ENCODE measurements around the gene FAM76A. TPM values are rescaled to one million over a fixed set of nuclear protein-coding genes. Genes with fewer than 3 reads are reported as not detected.
"Not testable (repeated sequence)": the region's sequence is repeated elsewhere in the genome, so short reads cannot be mapped to it uniquely, and the experiment has no call there.

FAM76A gene
- 18.0 TPM for total RNA-seq
- long read RNA-seq, transcript FAM76A-204 (9 exons, 3,567 nt): major isoform, 10 of 19 reads
- long read RNA-seq, partial matches to known transcripts: 2 of 19 reads
- long read RNA-seq, other reads (novel, unspliced or antisense): 1 of 19 reads

DNA sequence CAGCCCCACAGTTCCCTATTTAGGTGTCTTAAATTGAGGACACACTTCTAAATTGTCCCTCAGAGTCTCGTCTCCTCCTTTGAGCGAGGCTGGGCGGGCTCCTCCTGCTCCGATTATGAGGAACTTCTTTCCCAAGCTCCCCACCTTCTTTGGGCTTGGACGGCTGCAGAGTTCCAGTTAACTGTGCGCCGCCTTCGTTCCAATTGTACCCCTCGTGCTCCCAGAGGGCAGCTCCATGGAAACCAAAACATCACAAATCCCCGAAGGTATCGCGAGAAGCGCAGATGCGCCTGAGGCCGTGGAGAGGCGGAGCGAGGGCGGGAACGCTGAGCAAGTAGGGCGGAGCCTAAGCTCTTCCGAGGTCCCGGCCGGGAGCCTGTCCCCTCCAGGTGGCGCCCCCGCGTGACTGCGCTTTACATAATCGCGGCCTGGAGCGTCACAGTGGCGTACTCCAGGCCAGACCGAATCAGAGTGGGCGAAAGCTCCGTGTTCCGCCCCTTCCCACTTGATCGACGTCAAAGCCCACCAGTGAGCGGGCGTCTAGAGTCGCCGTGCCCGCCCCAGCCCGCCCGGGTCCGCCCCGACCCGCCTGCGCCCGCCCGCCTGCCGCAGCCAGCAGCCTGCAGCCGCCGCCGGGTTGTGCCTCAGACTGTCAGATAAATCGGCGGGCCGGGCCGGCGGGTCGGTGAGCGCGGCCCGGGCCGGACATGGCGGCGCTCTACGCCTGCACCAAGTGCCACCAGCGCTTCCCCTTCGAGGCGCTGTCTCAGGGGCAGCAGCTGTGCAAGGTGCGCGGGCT, at the start of gene FAM76A:
FAM76A (plus strand) TSS at position 588 of the 799 bp plus-strand sequence; CDS start at position 708, 120 bp downstream.
- no peaks in the 10 kb centered on the region for H3K9me3 ChIP-seq
- H3K4me3 ChIP-seq: peak within 1 kb of the TSS; percentile 74
- H3K27me3 ChIP-seq (ENCODE audit: low read depth): no peaks in the 10 kb centered on the region
- TF ChIP-seq, protein P1, sequence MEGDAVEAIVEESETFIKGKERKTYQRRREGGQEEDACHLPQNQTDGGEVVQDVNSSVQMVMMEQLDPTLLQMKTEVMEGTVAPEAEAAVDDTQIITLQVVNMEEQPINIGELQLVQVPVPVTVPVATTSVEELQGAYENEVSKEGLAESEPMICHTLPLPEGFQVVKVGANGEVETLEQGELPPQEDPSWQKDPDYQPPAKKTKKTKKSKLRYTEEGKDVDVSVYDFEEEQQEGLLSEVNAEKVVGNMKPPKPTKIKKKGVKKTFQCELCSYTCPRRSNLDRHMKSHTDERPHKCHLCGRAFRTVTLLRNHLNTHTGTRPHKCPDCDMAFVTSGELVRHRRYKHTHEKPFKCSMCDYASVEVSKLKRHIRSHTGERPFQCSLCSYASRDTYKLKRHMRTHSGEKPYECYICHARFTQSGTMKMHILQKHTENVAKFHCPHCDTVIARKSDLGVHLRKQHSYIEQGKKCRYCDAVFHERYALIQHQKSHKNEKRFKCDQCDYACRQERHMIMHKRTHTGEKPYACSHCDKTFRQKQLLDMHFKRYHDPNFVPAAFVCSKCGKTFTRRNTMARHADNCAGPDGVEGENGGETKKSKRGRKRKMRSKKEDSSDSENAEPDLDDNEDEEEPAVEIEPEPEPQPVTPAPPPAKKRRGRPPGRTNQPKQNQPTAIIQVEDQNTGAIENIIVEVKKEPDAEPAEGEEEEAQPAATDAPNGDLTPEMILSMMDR (IDR thresholded peaks at IDR 0.05): peak; percentile 66
- H3K4me1 ChIP-seq: peaks cover 15% of the 10 kb centered on the region
- H3K27ac ChIP-seq: peak within 1 kb of the TSS; percentile 94
- peak; percentile 98 to 99 for ATAC-seq
- DNase-seq: peak; percentile 100
- intact Hi-C loops (cut with DNase I): no loop called here
- H3K36me3 ChIP-seq: peaks cover 29% of the 10 kb centered on the region

DNA sequence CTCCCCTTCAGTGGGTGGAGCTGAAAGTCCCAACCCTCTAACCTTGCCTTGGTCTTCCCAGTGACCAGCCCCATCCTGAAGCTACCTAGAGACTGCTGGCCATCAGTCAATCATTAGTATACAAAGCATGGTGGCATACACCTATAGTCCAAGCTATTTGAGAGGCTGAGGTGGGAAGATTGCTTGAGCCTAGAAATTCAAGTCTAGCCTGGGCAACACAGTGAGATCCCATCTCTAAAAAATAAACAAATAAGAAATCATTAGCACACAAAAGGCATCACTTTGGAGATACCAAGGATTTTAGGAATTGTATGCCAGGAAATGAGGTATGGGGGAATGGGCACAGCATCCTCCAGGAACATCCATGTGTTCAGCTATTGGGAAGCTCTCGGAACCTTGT, 49.4 kb upstream of the FAM76A start:
- no peak overlapping the region for H3K4me3 ChIP-seq
- TF ChIP-seq, protein P1 (IDR thresholded peaks at IDR 0.05): no peak
- H3K27me3 ChIP-seq (ENCODE audit: low read depth): no peaks in the 10 kb centered on the region
- intact Hi-C loops (cut with DNase I): no loop called here
- peaks cover 14% of the 10 kb centered on the region for H3K4me1 ChIP-seq
- H3K9me3 ChIP-seq: peaks cover 12% of the 10 kb centered on the region
- DNase-seq (no peak), ATAC-seq (no peak)
- H3K36me3 ChIP-seq: no peaks in the 10 kb centered on the region
- H3K27ac ChIP-seq: no peak overlapping the region

DNA sequence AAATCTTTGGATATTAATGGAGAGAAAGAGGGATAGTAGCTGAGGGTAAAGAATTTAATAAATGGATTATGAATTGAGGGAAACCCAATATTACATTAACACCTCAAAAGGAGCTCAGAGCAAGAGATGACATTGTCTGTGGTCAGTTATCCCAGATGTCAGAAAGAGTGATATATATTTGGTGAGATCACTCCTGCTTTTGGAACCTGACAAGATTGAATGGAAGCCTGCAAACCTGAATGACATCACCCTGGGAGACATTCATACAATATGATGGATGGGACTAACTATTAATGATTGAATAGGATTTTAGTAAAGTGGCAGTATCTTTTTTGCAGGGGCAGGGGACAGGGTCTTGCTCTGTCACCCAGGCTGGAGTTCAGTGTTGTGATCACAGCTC, 47.0 kb upstream of the FAM76A start:
- Histone ChIP-seq H3K36me3 (no peaks in the 10 kb centered on the region), H3K27ac (no peak overlapping the region), H3K27me3 (ENCODE audit: low read depth) (no peaks in the 10 kb centered on the region), H3K4me1 (no peaks in the 10 kb centered on the region), H3K4me3 (no peak overlapping the region), H3K9me3 (peaks cover 22% of the 10 kb centered on the region)
- TF ChIP-seq, protein P1 (IDR thresholded peaks at IDR 0.05): no peak
- no peak for DNase-seq
- no peak for ATAC-seq
- intact Hi-C loops (cut with DNase I): no loop called here

DNA sequence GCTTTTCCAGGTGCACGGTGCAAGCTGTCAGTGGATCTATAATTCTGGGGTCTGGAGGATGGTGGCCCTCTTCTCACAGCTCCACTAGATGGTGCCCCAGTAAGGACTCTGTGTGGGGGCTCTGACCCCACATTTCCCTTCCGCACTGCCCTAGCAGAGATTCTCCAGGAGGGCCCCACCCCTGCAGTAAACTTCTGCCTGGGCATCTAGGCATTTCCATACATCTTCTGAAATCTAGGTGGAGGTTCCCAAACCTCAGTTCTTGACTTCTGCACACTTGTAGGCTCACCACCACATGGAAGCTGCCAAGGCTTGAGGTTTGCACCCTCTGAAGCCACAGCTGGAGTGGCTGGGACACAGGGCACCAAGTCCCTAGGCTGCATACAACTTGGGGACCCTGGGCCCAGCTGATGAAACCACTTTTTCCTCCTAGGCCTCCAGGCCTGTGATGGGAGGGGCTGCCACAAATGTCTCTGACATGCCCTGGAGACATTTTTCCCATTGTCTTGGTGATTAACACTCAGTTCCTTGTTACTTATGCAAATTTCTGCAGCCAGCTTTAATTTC, 45.5 kb upstream of the FAM76A start:
- H3K4me3 ChIP-seq; H3K27me3 ChIP-seq (ENCODE audit: low read depth); DNase-seq; H3K36me3 ChIP-seq; intact Hi-C loops (cut with DNase I); H3K4me1 ChIP-seq; H3K27ac ChIP-seq; ATAC-seq: not testable (repeated sequence)
- peaks cover 22% of the 10 kb centered on the region for H3K9me3 ChIP-seq

DNA sequence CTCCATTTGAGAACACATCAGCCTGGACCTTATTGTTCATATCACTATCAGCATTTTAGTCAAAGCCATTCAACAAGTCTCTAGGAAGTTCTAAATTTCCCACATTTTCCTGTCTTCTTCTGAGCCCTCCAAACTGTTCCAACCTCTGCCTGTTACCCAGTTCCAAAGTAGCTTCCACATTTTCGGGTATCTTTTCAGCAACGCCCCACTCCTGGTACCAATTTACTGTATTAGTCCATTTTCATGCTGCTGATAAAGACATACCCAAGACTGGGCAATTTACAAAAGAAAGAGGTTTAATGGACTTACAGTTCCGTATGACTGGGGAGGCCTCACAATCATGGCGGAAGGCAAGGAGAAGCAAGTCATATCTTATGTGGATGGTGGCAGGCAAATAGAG, 44.2 kb upstream of the FAM76A start:
- ATAC-seq; H3K4me1 ChIP-seq; H3K36me3 ChIP-seq; H3K27ac ChIP-seq; H3K27me3 ChIP-seq (ENCODE audit: low read depth); intact Hi-C loops (cut with DNase I); H3K4me3 ChIP-seq; DNase-seq: not testable (repeated sequence)
- peaks cover 22% of the 10 kb centered on the region for H3K9me3 ChIP-seq

DNA sequence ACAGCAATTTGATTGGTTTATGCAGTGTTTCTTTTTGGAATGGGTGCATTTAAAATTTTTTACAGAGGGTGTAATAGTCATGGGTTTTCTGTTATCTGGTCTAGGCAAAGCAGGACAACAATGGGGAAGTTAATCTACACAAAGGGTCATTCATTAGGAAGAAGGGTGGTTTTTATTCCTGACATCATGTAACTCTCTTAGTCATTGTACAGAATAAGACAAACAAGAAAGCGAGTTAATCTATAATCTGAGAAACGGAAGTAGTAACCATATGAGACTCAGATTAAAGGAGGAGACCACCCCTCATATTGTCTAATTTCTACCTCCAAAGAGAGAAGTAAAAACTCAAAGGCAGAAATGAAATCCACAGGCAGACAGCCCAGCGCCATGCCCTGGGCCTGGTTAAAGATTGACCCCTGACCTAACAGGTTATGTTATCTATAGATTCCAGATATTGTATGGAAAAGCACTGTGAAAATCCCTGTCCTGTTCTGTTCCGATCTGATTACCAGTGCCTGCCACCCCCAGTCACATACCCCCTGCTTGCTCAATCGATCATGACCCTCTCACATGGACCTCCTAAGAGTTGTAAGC, 43.3 kb upstream of the FAM76A start:
- peaks cover 22% of the 10 kb centered on the region for H3K9me3 ChIP-seq
- H3K4me3 ChIP-seq: no peak overlapping the region
- TF ChIP-seq, protein P1 (IDR thresholded peaks at IDR 0.05): no peak
- ATAC-seq (no peak), DNase-seq (no peak)
- H3K27ac ChIP-seq: no peak overlapping the region
- H3K4me1 ChIP-seq: no peaks in the 10 kb centered on the region
- intact Hi-C loops (cut with DNase I): no loop called here
- no peaks in the 10 kb centered on the region for H3K36me3 ChIP-seq
- no peaks in the 10 kb centered on the region for H3K27me3 ChIP-seq (ENCODE audit: low read depth)
